Measurements from ENCODE around the gene KMT2C. TPM values are rescaled to one million over a fixed set of nuclear protein-coding genes. Genes with fewer than 3 reads are reported as not detected.
"Not testable (repeated sequence)": the region's sequence is repeated elsewhere in the genome, so short reads cannot be mapped to it uniquely, and the experiment has no call there.

The KMT2C gene
- polyA plus RNA-seq, 1 donor from 2014 or later = 29.8 TPM

GRCh38 chr7:152262146-152262545 lies 173.7 kb downstream of the KMT2C start:
- not testable (repeated sequence) for H3K4me2 ChIP-seq (ENCODE audit: low read length); H3F3A ChIP-seq (ENCODE audit: insufficient read depth, low read length, poor library complexity, severe bottlenecking); H3K9me2 ChIP-seq (ENCODE audit: insufficient read depth, low read length); H3K9ac ChIP-seq (ENCODE audit: low read length); H3K9me3 ChIP-seq (ENCODE audit: low read length); H3K27me3 ChIP-seq (ENCODE audit: insufficient read depth, low read depth, low read length); H4K20me1 ChIP-seq (ENCODE audit: insufficient read depth); H2AFZ ChIP-seq (ENCODE audit: low read depth, low read length); H3K4me3 ChIP-seq (ENCODE audit: low read length); H3K36me3 ChIP-seq (ENCODE audit: insufficient read depth, low read length); H3K79me2 ChIP-seq (replicated peaks; ENCODE audit: insufficient read depth, low read length); H3K27ac ChIP-seq (ENCODE audit: low read length)

GRCh38 chr7:152259645-152260044 lies 176.2 kb downstream of the KMT2C start:
- H3K79me2 ChIP-seq (replicated peaks; ENCODE audit: insufficient read depth, low read length); H2AFZ ChIP-seq (ENCODE audit: low read depth, low read length); H4K20me1 ChIP-seq (ENCODE audit: insufficient read depth); H3F3A ChIP-seq (ENCODE audit: insufficient read depth, low read length, poor library complexity, severe bottlenecking); H3K36me3 ChIP-seq (ENCODE audit: insufficient read depth, low read length); H3K27me3 ChIP-seq (ENCODE audit: insufficient read depth, low read depth, low read length); H3K27ac ChIP-seq (ENCODE audit: low read length); H3K4me3 ChIP-seq (ENCODE audit: low read length); H3K9me2 ChIP-seq (ENCODE audit: insufficient read depth, low read length); H3K4me2 ChIP-seq (ENCODE audit: low read length); H3K9me3 ChIP-seq (ENCODE audit: low read length); H3K9ac ChIP-seq (ENCODE audit: low read length): not testable (repeated sequence)

GRCh38 chr7:152247851-152248250 lies 188.0 kb downstream of the KMT2C start:
- not testable (repeated sequence) for H4K20me1 ChIP-seq (ENCODE audit: insufficient read depth); H3K27me3 ChIP-seq (ENCODE audit: insufficient read depth, low read depth, low read length); H2AFZ ChIP-seq (ENCODE audit: low read depth, low read length); H3K4me2 ChIP-seq (ENCODE audit: low read length); H3K36me3 ChIP-seq (ENCODE audit: insufficient read depth, low read length); H3K9me2 ChIP-seq (ENCODE audit: insufficient read depth, low read length); H3K4me3 ChIP-seq (ENCODE audit: low read length); H3K27ac ChIP-seq (ENCODE audit: low read length); H3K79me2 ChIP-seq (replicated peaks; ENCODE audit: insufficient read depth, low read length); H3F3A ChIP-seq (ENCODE audit: insufficient read depth, low read length, poor library complexity, severe bottlenecking); H3K9me3 ChIP-seq (ENCODE audit: low read length); H3K9ac ChIP-seq (ENCODE audit: low read length)

- not testable (repeated sequence) for H4K20me1 ChIP-seq (ENCODE audit: insufficient read depth); H3K9me2 ChIP-seq (ENCODE audit: insufficient read depth, low read length); H3K9ac ChIP-seq (ENCODE audit: low read length); H3K4me2 ChIP-seq (ENCODE audit: low read length); H3K27me3 ChIP-seq (ENCODE audit: insufficient read depth, low read depth, low read length); H3K27ac ChIP-seq (ENCODE audit: low read length); H3K79me2 ChIP-seq (replicated peaks; ENCODE audit: insufficient read depth, low read length); H2AFZ ChIP-seq (ENCODE audit: low read depth, low read length); H3K36me3 ChIP-seq (ENCODE audit: insufficient read depth, low read length); H3K4me3 ChIP-seq (ENCODE audit: low read length); H3K9me3 ChIP-seq (ENCODE audit: low read length); H3F3A ChIP-seq (ENCODE audit: insufficient read depth, low read length, poor library complexity, severe bottlenecking)
Measured at GRCh38 chr7:152245417-152245816, 190.4 kb downstream of the KMT2C start.

GRCh38 chr7:152243464-152243863 lies 192.3 kb downstream of the KMT2C start:
- not testable (repeated sequence) for H3K9me3 ChIP-seq (ENCODE audit: low read length); H3K27me3 ChIP-seq (ENCODE audit: insufficient read depth, low read depth, low read length); H4K20me1 ChIP-seq (ENCODE audit: insufficient read depth); H3K36me3 ChIP-seq (ENCODE audit: insufficient read depth, low read length); H3K9me2 ChIP-seq (ENCODE audit: insufficient read depth, low read length); H2AFZ ChIP-seq (ENCODE audit: low read depth, low read length); H3K4me3 ChIP-seq (ENCODE audit: low read length); H3K9ac ChIP-seq (ENCODE audit: low read length); H3K4me2 ChIP-seq (ENCODE audit: low read length); H3K27ac ChIP-seq (ENCODE audit: low read length); H3K79me2 ChIP-seq (replicated peaks; ENCODE audit: insufficient read depth, low read length); H3F3A ChIP-seq (ENCODE audit: insufficient read depth, low read length, poor library complexity, severe bottlenecking)

- not testable (repeated sequence) for H3K27ac ChIP-seq (ENCODE audit: low read length); H2AFZ ChIP-seq (ENCODE audit: low read depth, low read length); H3F3A ChIP-seq (ENCODE audit: insufficient read depth, low read length, poor library complexity, severe bottlenecking); H4K20me1 ChIP-seq (ENCODE audit: insufficient read depth); H3K36me3 ChIP-seq (ENCODE audit: insufficient read depth, low read length); H3K4me3 ChIP-seq (ENCODE audit: low read length); H3K9me2 ChIP-seq (ENCODE audit: insufficient read depth, low read length); H3K9ac ChIP-seq (ENCODE audit: low read length); H3K9me3 ChIP-seq (ENCODE audit: low read length); H3K79me2 ChIP-seq (replicated peaks; ENCODE audit: insufficient read depth, low read length); H3K27me3 ChIP-seq (ENCODE audit: insufficient read depth, low read depth, low read length); H3K4me2 ChIP-seq (ENCODE audit: low read length)
Measured at GRCh38 chr7:152241301-152241700, 194.5 kb downstream of the KMT2C start.

- not testable (repeated sequence) for H3K9me2 ChIP-seq (ENCODE audit: insufficient read depth, low read length); H3K27ac ChIP-seq (ENCODE audit: low read length); H2AFZ ChIP-seq (ENCODE audit: low read depth, low read length); H3K79me2 ChIP-seq (replicated peaks; ENCODE audit: insufficient read depth, low read length); H3K4me2 ChIP-seq (ENCODE audit: low read length); H3K9me3 ChIP-seq (ENCODE audit: low read length); H3F3A ChIP-seq (ENCODE audit: insufficient read depth, low read length, poor library complexity, severe bottlenecking); H3K36me3 ChIP-seq (ENCODE audit: insufficient read depth, low read length); H3K4me3 ChIP-seq (ENCODE audit: low read length); H3K27me3 ChIP-seq (ENCODE audit: insufficient read depth, low read depth, low read length); H4K20me1 ChIP-seq (ENCODE audit: insufficient read depth); H3K9ac ChIP-seq (ENCODE audit: low read length)
Measured at GRCh38 chr7:152236306-152236705, 199.5 kb downstream of the KMT2C start.

- H3K4me2 ChIP-seq (ENCODE audit: low read length); H2AFZ ChIP-seq (ENCODE audit: low read depth, low read length): not testable (repeated sequence)
Measured at GRCh38 chr7:152234421-152234820, 201.4 kb downstream of the KMT2C start.

More at GRCh38 chr7:152234421-152234820, 201.4 kb downstream of the KMT2C start:
- not testable (repeated sequence) for H3K9ac ChIP-seq (ENCODE audit: low read length); H4K20me1 ChIP-seq (ENCODE audit: insufficient read depth); H3K27me3 ChIP-seq (ENCODE audit: insufficient read depth, low read depth, low read length); H3K4me3 ChIP-seq (ENCODE audit: low read length); H3K9me3 ChIP-seq (ENCODE audit: low read length); H3F3A ChIP-seq (ENCODE audit: insufficient read depth, low read length, poor library complexity, severe bottlenecking); H3K36me3 ChIP-seq (ENCODE audit: insufficient read depth, low read length); H3K27ac ChIP-seq (ENCODE audit: low read length); H3K79me2 ChIP-seq (replicated peaks; ENCODE audit: insufficient read depth, low read length); H3K9me2 ChIP-seq (ENCODE audit: insufficient read depth, low read length)
